ENCODE results near the gene HAAO.
A peak's percentile ranks its signal among the peaks of the same experiment; 100 is the strongest.
"Not testable (repeated sequence)": the region's sequence is repeated elsewhere in the genome, so short reads cannot be mapped to it uniquely, and the experiment has no call there.

The HAAO gene
- total RNA-seq = 0 reads per million in 3 experiments

GRCh38 chr2:42792583-42793333 is at the start of gene HAAO:
HAAO (minus strand) TSS chr2:42792583; CDS start chr2:42792536, 47 bp downstream.
- no peak for DNase-seq

- DNase-seq = no peak
Observed at GRCh38 chr2:42841344-42841743, 49.0 kb upstream of the HAAO start.

DNA sequence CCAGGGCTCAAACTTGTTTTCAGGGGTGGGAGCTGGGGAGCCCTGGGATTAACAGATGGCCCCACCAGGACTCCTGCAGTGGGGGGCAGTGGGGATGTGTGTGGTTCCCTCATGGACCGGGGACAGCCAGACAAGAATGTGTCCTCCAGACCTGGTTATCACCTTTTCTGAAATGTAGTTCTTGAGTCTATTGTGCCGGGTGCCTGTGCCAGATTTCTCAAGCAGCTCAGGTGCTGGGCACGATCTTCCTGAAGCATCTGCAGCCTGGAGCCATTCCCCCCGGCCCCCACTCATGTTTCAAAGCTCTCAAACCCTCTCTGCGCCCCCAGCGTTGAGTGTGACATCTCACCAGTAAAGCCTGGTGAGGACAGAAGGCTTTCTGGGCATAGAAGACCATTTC is 48.4 kb upstream of the HAAO start:
- no peak for DNase-seq

- no peak for DNase-seq
Observed at GRCh38 chr2:42839809-42840501, 47.6 kb upstream of the HAAO start.

DNA sequence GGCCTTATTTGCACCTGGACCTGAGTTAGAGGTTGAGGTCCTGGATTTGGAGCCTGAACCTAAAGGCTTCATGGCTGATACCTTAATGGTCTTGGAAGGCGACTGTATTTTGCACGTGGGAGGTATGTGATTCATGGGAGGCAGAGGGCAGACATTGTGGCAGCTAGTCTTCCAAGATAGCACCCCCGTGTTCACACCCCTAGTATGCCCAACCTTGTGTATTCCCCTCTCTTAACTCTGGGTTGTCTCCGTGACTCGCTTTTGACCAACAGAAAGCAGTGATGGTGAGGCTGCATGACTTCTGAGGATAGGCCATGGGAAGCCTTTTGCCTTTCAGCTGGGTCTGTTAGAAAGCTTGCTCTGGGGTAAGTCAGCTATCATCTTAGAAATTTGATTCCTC is 45.8 kb upstream of the HAAO start:
- DNase-seq = no peak

DNA sequence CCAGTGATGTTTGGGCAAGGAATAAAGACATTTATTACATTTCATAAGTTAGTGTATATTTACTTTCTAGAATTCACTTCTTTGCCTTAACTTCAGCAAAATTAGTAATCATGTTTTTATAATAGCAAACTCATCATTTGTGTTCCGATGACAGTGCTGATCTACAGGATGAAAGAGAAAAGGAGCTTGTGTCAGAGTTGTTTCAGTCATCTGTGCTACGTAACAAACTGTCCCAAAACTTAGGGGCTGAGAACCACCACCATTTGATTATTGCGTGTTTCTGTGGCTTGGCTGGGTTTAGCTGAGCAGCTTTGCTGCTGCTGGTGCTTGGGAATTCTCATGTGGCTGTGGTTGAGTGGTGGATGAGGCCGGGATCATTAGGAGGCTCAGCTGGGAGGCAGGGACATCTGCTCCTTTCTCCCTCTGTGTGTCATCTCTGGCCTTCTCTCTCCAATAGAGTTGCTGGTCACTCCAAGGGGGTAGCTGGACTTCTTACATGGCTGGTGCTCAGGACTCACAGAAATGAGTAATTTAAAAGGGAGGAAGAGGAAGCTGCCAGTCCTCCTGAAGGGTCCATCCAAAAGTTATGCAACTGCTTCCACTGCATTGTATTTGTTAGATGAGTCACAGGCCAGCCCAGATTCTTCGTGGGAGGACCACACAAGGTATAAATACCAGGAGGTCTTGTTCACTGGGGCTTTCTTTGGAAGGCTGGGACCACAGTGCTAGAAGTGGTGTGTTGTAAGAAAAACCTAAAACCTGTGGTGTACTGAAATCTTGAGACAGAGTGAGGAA is 43.4 kb upstream of the HAAO start:
- no peak for DNase-seq

DNA sequence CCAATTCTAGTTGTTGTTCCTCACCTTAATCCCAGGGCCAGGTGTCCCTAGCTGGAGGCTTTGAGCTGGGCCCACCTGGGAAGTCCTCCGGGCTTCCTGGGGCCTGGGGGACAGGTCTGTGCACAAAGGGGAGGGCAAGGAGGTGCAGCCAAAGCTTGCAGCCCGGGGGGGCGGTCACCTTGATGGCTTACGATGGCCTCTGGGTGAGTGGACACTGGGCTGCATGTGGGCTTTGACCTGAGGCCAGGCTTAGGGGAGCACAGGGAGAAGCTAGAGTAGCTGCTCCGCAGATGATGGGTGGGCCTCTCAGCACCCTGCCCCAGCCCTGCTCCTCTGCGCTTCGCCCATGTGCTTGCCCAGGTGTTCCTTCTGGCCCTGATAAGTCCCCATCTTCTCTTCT is 41.8 kb upstream of the HAAO start:
- DNase-seq = no peak

GRCh38 chr2:42832289-42832634 is 39.9 kb upstream of the HAAO start:
- DNase-seq = no peak

DNA sequence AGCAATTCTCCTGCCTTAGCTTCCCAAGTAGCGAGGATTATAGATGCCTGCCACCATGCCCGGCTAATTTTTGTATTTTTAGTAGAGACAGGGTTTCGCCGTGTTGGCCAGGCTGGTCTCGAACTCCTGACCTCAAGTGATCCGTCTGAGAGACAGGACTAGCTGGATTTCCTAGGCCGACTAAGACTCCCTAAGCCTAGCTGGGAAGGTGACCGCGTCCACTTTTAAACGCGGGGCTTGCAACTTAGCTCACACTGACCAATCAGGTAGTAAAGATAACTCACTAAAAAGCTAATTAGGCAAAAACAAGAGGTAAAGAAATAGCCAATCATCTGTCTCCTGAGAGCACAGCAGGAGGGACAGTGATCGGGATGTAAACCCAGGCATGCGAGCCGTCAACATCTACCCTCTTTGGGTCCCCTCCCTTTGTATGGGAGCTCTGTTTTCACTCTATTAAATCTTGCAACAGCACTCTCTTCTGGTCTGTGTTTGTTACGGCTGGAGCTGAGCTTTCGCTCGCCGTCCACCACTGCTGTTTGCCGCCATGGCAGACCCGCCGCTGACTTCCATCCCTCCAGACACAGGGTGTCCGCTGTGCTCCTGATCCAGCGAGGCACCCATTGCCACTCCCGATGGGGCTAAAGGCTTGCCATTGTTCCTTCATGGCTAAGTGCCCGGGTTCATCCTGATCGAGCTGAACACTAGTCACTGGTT is 39.3 kb upstream of the HAAO start:
- not testable (repeated sequence) for DNase-seq

DNA sequence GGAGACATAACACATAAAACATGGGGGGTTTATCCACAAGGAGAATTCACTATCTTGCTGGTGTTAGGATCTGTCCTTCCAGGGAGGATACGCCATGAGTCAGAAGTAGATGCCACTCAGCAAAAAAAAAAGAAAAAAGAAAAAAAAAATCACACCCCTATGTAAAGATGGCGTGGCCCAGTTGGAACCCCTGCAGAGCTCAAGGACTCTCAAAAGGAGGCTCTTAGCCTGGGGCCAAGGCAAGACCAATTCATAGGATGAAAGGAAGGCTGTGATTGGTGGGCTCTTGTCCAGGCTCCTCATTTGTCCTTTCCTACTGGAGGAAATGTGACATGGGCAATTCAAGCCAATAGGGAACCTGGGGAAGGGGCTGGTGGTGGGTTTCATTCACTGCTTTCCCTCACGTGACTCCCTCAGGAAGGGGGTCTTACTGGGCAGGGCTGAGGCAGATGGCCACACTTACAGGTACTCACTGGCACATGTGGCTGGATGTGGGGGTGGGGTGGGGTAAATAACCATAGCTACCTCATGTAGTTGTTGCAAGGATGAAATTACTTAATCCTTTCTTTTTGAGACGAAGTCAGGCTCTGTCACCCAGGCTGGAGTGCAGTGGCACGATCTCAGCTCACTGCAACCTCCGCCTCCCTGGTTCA is 38.7 kb upstream of the HAAO start:
- no peak for DNase-seq

DNA sequence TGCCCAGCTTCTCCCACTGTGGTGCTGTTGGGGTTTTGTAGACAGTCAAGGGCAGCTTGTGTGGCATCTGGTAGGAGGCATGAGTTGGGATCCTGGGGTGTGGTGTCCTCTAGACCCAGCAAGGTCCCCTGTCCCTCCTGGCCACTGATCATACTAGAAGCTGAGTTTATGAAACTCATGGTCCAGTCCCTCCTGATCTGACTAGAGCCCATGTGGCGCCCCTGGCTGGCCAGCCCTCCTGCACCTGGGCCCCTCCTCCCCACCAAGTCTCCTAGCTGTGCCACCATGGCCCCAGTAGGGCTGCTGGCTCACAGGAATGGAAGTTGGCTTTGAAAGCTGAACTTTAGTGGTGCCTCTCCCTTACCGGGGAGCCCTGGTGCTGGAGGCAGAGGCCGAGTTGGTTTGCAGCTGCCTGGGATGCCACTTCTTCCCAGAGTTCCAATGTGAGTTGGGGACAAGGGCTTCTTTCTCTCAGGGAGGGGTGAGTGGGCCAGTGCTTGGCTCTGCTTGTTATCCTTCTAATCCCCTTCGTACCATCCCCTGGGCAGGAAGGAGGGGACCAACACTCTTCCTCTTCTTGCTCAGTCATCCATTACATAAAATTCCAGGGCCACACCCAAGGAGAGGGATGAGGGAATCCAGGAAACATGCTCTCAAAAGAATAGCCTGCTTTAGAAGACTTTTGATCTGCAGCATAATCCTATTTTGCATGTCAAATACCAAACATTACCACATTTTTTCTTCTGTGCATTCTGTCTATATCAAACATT is 37.5 kb upstream of the HAAO start:
- no peak for DNase-seq

DNA sequence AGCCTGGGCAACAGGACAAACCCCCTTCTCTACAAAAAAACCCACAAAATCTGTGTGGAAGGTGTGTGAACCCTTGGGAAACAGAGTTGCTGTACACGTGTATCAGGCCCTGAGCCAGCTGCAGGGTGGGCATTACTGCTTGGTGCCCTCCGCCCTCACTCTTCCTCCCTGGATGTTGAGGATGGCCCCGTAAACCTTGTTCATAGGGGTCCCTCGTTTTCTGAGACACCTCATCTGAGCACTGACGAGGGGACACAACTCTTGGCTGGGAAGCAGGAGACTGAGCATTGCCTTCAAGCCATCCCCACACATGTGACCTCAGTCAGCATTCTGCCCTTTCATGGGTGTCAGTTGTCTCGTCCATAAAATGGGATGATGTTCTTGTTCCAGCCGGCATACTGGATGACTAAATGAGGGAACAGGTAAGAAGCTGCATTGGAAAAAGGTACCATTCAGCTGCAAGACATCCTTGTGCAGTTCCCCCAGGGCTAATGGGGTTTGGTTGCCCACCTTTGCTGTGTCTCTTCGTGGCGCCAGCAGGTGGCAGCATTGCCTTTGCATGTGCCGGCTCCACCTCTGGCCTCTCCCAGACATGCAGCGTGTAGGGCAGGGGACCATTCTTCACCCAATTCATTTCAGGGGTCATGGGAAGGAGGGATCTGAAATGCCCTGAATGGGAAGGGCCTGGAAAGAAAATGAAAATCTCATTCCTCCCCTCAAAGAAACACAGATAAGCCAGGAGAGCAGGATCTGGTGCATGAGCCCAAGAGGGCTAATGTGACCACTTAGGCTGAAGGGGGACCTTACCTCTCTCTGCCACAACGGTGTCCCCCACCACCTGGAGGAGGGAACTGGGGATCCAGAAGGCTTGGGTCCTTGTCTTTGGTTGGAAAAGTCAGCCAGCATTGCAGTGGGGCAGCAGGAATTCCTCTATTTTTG is 36.4 kb upstream of the HAAO start:
- DNase-seq = peak; percentile 52

DNA sequence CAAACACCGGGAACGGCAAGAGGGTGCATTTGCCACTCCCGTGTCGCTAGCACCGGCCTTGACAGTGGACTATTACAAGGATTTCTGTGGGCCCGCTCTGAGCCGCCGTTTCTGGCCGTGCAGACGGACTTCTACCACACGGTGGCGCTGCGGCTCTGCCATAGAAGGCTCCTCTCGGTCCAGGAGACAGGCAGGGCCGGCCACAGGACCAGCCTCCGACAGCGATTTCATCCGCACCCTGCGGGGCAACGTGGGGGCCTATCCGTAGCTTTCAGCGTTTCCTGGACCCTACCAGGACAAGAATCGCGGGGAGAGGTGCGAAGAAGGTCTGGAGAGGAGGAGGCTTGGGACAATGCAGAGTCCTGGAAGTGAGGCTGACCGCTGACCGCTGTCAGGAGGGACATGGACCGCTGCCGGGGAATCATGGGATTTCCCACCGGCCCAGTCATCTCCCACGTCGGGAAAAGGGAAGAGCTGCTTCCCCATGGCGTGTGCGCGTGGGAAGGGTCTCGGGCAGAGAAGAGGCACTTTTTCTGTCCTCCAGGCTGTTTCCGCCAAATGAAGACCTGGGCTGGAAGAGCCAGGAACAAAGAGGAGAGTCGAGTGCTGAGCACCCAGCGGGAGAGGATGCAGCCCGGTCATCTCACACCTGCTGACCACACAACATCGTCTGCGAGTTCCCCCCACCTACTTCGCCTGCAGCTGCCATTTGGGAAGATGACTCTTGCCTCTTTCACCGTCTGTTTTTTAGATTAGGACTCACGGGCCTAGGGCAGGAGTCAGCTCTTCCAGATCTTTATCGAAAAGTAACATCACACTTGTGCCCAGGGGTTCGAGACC is 35.5 kb upstream of the HAAO start:
- peak; percentile 50 for DNase-seq

DNA sequence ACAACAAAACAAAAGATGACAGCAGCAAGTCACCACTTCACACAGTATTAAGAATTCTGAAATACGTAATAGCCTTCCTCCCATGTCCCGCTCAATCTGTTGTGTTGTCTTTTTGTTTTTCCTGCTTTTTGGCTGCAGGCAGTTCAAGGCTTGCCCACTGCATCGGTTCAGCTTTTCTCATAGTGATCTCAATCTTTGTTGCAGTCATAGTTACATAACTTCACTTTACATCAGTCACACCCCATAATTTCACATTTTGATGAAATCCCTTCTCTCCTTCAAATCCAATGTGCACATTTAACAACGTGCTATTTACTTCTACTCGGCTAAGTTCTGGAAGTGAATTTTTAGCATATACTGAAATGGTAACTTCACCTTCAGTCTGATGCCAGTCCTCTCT is 33.8 kb upstream of the HAAO start:
- DNase-seq = no peak

DNA sequence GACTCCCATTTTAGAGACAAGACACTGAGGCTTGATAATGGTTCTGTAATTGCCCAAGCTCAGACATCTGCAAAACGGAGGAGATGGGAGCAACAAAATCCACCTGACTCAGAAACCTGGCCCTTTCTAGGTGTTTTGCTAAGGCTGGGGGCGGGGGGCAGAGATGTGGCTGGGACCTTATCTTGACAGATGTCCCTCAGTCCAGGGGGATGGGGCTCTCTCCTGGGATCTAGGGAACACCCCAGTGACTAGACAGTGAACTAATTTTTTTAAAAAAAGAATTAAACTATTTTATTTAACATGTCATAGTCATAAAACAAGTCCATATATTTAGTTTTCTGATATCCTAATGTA is 32.0 kb upstream of the HAAO start:
- no peak for DNase-seq

- DNase-seq = no peak
Observed at GRCh38 chr2:42823744-42824453, 31.5 kb upstream of the HAAO start.

GRCh38 chr2:42819160-42819559 is 26.8 kb upstream of the HAAO start:
- no peak for DNase-seq

DNA sequence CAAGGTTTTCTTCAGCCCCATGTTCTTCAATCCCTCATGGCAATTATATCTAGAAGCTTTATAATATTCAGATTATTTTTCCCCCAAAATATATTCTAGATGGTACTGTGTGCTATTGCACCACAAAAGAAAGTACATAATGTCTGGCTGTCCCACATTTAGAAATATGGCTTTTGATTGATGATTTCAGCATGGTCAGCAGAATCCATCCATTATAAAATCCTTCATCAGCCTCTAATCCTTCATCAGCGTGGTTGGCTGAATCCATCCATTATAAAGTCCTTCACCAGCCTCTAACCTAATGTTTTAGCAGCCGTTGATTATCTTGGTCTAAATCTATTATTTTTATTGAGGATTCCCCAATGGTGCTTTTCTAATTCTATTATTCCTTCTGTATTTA is 23.3 kb upstream of the HAAO start:
- no peak for DNase-seq

- DNase-seq = no peak
Observed at GRCh38 chr2:42813763-42814162, 21.4 kb upstream of the HAAO start.

All from central memory CD4-positive, alpha-beta T cell (primary cell).